GM15510 (cell line): ENCODE measurements around the gene ATP8B3.

Experiments used
- POLR2A ChIP-seq: IDR thresholded peaks from 3 replicates; pipeline ENCODE4 v1.6.1; 2011; ENCODE audit warnings: borderline replicate concordance; ENCODE audit not compliant: insufficient read length; ENCODE audit errors: extremely low read depth

The ATP8B3 gene

GRCh38 chr19:1853295-1854038 is 41.4 kb upstream of the ATP8B3 start:
- no peak for TF ChIP-seq POLR2A

- no peak for TF ChIP-seq POLR2A
These were observed 40.6 kb upstream of the ATP8B3 start for GRCh38 chr19:1852581-1853128.

- TF ChIP-seq POLR2A: no peak
These were observed 39.8 kb upstream of the ATP8B3 start for GRCh38 chr19:1851654-1852580.

GRCh38 chr19:1850809-1851653 is 39.0 kb upstream of the ATP8B3 start:
- no peak for TF ChIP-seq POLR2A

- no peak for TF ChIP-seq POLR2A
These were observed 37.9 kb upstream of the ATP8B3 start for GRCh38 chr19:1849886-1850398.

GRCh38 chr19:1849132-1849474 is 37.0 kb upstream of the ATP8B3 start:
- no peak for TF ChIP-seq POLR2A

GRCh38 chr19:1848399-1849131 is 36.5 kb upstream of the ATP8B3 start, which contains the start of gene REXO1:
TSS of gene REXO1 (minus strand) at chr19:1848483. CDS start at chr19:1848358, 125 bp downstream.
- peak; percentile 73 for TF ChIP-seq POLR2A

GRCh38 chr19:1847684-1848398 is 35.8 kb upstream of the ATP8B3 start:
- TF ChIP-seq POLR2A: no peak

- TF ChIP-seq POLR2A: no peak
These were observed 35.2 kb upstream of the ATP8B3 start for GRCh38 chr19:1847348-1847683.

GRCh38 chr19:1846517-1847204 is 34.6 kb upstream of the ATP8B3 start:
- TF ChIP-seq POLR2A: no peak

- TF ChIP-seq POLR2A: no peak
These were observed 33.6 kb upstream of the ATP8B3 start for GRCh38 chr19:1845642-1846041.

GRCh38 chr19:1845125-1845515 is 33.0 kb upstream of the ATP8B3 start:
- no peak for TF ChIP-seq POLR2A

- TF ChIP-seq POLR2A: no peak
These were observed 32.5 kb upstream of the ATP8B3 start for GRCh38 chr19:1844513-1845124.
